ENCODE data around the gene PFKM. TPM values are rescaled to one million over a fixed set of nuclear protein-coding genes. Genes with fewer than 3 reads are reported as not detected.

Gene PFKM
- total RNA-seq, 1 experiment from 2014 or later, result 92.4 TPM

DNA sequence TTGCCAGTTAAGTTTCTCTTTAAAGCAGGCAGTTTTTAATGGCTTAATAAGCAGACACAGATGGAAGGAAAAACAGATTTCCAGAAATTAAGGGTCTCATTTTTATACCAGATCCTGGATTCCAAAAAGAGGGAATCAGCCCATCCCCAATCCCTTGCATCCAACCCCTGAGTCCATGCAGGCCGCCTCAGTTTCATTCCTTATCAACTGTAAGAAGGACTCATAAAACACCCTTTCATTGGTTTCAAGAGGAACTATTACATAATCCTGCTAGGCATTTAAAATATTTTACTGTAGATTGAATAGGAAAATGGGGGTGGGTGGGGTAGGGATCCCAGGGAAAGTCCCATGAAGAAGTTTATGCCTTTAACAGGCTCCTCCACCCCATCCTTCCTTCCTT, 73.7 kb downstream of the PFKM start:
- WGBS (ENCODE audit: extremely low coverage, insufficient read length, low lambda C conversion rate), result no CpG with 5 or more reads among the region's 1 CpG
- H2BK15ac ChIP-seq (ENCODE audit: low read depth, low read length), result no peak overlapping the region
- H3K9ac ChIP-seq (ENCODE audit: extremely low read depth, insufficient read length, low read length), result no peak overlapping the region
- H2BK12ac ChIP-seq (ENCODE audit: insufficient read length, low read depth, low read length), result no peak overlapping the region
- no peak overlapping the region for H3K27ac Mint-ChIP-seq
- H2AFZ ChIP-seq (ENCODE audit: low read length), result no peak overlapping the region
- H3T11ph ChIP-seq (ENCODE audit: low read length), result no peak overlapping the region
- no peak for DNase-seq
- H3K79me1 ChIP-seq (ENCODE audit: insufficient read depth, low read depth, low read length, poor library complexity, severe bottlenecking), result no peaks in the 10 kb centered on the region
- no peaks in the 10 kb centered on the region for H3K27me3 ChIP-seq (ENCODE audit: insufficient read depth, low read length)
- no peak overlapping the region for H3K23ac ChIP-seq (ENCODE audit: insufficient read length, low read depth, low read length)
- H2AK5ac ChIP-seq (ENCODE audit: insufficient read length, low read length), result no peak overlapping the region
- no peak overlapping the region for H3K14ac ChIP-seq (ENCODE audit: insufficient read depth, low read length)
- H3K4ac ChIP-seq (ENCODE audit: low read depth, low read length), result no peak overlapping the region
- H3K79me2 ChIP-seq (ENCODE audit: insufficient read depth, low read length), result no peaks in the 10 kb centered on the region
- H2BK120ac ChIP-seq (ENCODE audit: low read depth, low read length, poor library complexity, severe bottlenecking), result no peak overlapping the region
- H3K27me3 Mint-ChIP-seq (ENCODE audit: low read depth), result peaks cover 79% of the 10 kb centered on the region
- no peaks in the 10 kb centered on the region for H3K9me3 ChIP-seq (ENCODE audit: control insufficient read depth, low read depth, low read length)
- no peak overlapping the region for H3K27ac ChIP-seq (ENCODE audit: insufficient read length, low read depth, low read length)
- H4K20me1 ChIP-seq (ENCODE audit: control insufficient read depth, insufficient read depth, insufficient read length), result no peaks in the 10 kb centered on the region
- H3K4me2 ChIP-seq (ENCODE audit: insufficient read depth, insufficient read length, low read length), result no peak overlapping the region
- H3K9me3 Mint-ChIP-seq, result no peaks in the 10 kb centered on the region
- H4K5ac ChIP-seq (ENCODE audit: insufficient read length, low read depth, low read length), result no peak overlapping the region
- H3K56ac ChIP-seq (ENCODE audit: insufficient read length, low read depth, low read length), result no peak overlapping the region
- no peaks in the 10 kb centered on the region for H3K23me2 ChIP-seq (ENCODE audit: insufficient read length, low read depth, low read length, poor library complexity, severe bottlenecking)
- H3K4me1 ChIP-seq (ENCODE audit: insufficient read depth, low read length), result no peaks in the 10 kb centered on the region
- H4K8ac ChIP-seq (replicated peaks; ENCODE audit: insufficient read length, low read depth, low read length), result no peak overlapping the region
- TF ChIP-seq CTCF (conservative IDR thresholded peaks at IDR 0.05), result no peak
- H3K18ac ChIP-seq (ENCODE audit: insufficient read length, low read depth, low read length), result no peak overlapping the region
- no peaks in the 10 kb centered on the region for H3K36me3 Mint-ChIP-seq (ENCODE audit: insufficient read depth in 1 of 3, low read depth in 3 of 3)
- no peak overlapping the region for H3K4me3 Mint-ChIP-seq
- H2BK20ac ChIP-seq (ENCODE audit: low read depth, low read length, poor library complexity, severe bottlenecking), result no peak overlapping the region
- peaks cover 7 to 9% of the 10 kb centered on the region in 2 experiments; a peak in 2 of 4 replicates for H3K4me1 Mint-ChIP-seq
- H2BK5ac ChIP-seq (ENCODE audit: insufficient read length, low read length), result no peak overlapping the region
- no peak overlapping the region for H4K91ac ChIP-seq (ENCODE audit: insufficient read length, low read depth, low read length)
